Measurements from ENCODE around the gene RMND5B.

GRCh38 chr5:178116143-178116885 lies 14.5 kb upstream of the RMND5B start:
- no peak for TF ChIP-seq SUZ12 (IDR thresholded peaks at IDR 0.05; ENCODE audit: extremely low read depth, insufficient read depth, insufficient read length)
- TF ChIP-seq ZNF274 (IDR thresholded peaks at IDR 0.05; ENCODE audit: low read depth, low read length), result no peak
